Left ventricle myocardium inferior (tissue), 1 donor: Measurements from ENCODE around the gene KCNJ6. TPM values are rescaled to one million over a fixed set of nuclear protein-coding genes. Genes with fewer than 3 reads are reported as not detected.

Experiments
- DNase-seq: peaks from one replicate; pipeline ENCODE4 v3.0.0-alpha.2; 2020
- H3K27ac ChIP-seq: fragments of 200-600 bp; replicated peaks from 2 replicates; pipeline ENCODE4 v1.8.0; 2021
- H3K27me3 ChIP-seq: fragments of 200-600 bp; 2 replicates; pipeline ENCODE4 v1.8.0; 2021; ENCODE audit warnings: low read depth
- H3K36me3 ChIP-seq: fragments of 200-600 bp; 2 replicates; pipeline ENCODE4 v1.8.0; 2021
- H3K4me1 ChIP-seq: fragments of 200-600 bp; 2 replicates; pipeline ENCODE4 v1.8.0; 2021
- H3K4me3 ChIP-seq: fragments of 200-600 bp; 2 replicates; pipeline ENCODE4 v1.8.0; 2021; ENCODE audit warnings: mild to moderate bottlenecking, moderate library complexity
- H3K9me3 ChIP-seq: fragments of 200-600 bp; replicated peaks from 2 replicates; pipeline ENCODE4 v1.8.0; 2021
- intact Hi-C: fragments of 100-400 bp; cut with micrococcal nuclease; formaldehyde crosslinking; loops from one replicate; pipeline ENCODE4 v1.11.0; 2022
- total RNA-seq: library from RNA; stranded (reverse); fragmentation: NEBNext Ultra II Directional; extraction: Animal tissue kit (Norgen Biotek cat#: 25700); gene quantifications from one replicate; pipeline ENCODE4 v1.2.1, GENCODE V29; 2021
- TF ChIP-seq, protein P1 (sequence below): fragments of 200-600 bp; IDR thresholded peaks from 2 replicates; pipeline ENCODE4 v1.8.0; 2021; ENCODE audit warnings: antibody characterized with exemption, mild to moderate bottlenecking, borderline replicate concordance
- donor health status: DM: no; HTN: yes; CAD: no; lungs with severe emphysema.

Gene KCNJ6
- total RNA-seq, 1 donor from 2014 or later: not detected

DNA sequence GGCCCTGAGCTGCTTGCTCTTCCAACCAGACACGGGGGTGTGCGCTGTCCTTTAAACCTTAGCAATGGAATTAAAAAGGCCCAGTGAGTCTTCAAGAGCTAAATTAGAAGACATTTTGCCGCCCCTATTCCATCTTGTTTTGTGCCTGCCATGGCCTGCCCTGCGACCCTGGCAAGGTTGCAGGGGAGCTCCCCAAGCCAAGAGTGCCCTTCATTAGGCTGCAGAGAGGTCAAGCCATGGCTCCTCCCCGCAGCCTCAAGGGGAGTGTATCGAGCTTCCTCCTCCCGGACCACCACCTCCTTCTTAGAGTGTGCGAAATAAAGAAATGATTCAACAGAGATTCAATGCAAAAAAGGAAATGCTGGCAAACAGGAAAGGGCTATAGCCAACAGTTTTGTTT lies 293.5 kb downstream of the KCNJ6 start:
- peaks cover 32% of the 10 kb centered on the region for H3K4me1 ChIP-seq
- H3K27me3 ChIP-seq: no peaks in the 10 kb centered on the region
- H3K4me3 ChIP-seq: no peak overlapping the region
- TF ChIP-seq, protein P1, sequence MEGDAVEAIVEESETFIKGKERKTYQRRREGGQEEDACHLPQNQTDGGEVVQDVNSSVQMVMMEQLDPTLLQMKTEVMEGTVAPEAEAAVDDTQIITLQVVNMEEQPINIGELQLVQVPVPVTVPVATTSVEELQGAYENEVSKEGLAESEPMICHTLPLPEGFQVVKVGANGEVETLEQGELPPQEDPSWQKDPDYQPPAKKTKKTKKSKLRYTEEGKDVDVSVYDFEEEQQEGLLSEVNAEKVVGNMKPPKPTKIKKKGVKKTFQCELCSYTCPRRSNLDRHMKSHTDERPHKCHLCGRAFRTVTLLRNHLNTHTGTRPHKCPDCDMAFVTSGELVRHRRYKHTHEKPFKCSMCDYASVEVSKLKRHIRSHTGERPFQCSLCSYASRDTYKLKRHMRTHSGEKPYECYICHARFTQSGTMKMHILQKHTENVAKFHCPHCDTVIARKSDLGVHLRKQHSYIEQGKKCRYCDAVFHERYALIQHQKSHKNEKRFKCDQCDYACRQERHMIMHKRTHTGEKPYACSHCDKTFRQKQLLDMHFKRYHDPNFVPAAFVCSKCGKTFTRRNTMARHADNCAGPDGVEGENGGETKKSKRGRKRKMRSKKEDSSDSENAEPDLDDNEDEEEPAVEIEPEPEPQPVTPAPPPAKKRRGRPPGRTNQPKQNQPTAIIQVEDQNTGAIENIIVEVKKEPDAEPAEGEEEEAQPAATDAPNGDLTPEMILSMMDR: no peak
- intact Hi-C loops: no loop called here
- no peaks in the 10 kb centered on the region for H3K36me3 ChIP-seq
- peak overlapping the region; percentile 43 for H3K27ac ChIP-seq
- no peaks in the 10 kb centered on the region for H3K9me3 ChIP-seq
- no peak for DNase-seq

DNA sequence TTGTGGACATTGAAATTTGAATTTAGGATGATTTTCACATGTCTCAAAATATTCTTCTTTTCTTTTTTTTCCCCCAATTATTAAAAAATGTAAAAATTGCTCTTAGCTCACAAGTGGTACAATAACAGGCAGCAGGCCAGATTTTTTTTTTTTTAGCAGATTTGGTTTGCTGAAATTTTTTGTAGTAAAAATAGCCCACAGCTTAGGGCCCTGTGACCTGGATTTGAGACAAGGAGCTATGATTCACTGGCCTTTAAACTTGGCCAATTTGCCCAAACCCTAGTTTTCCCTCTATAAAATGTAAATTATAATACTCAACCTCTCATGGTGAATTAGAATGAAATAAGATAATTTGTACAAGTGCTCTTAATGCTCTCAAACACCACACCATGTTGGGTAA lies 295.9 kb downstream of the KCNJ6 start:
- TF ChIP-seq, protein P1: no peak
- H3K27ac ChIP-seq: no peak overlapping the region
- H3K9me3 ChIP-seq: no peaks in the 10 kb centered on the region
- peaks cover 32% of the 10 kb centered on the region for H3K4me1 ChIP-seq
- no peaks in the 10 kb centered on the region for H3K36me3 ChIP-seq
- intact Hi-C loops: no loop called here
- no peaks in the 10 kb centered on the region for H3K27me3 ChIP-seq
- no peak overlapping the region for H3K4me3 ChIP-seq
- no peak for DNase-seq

DNA sequence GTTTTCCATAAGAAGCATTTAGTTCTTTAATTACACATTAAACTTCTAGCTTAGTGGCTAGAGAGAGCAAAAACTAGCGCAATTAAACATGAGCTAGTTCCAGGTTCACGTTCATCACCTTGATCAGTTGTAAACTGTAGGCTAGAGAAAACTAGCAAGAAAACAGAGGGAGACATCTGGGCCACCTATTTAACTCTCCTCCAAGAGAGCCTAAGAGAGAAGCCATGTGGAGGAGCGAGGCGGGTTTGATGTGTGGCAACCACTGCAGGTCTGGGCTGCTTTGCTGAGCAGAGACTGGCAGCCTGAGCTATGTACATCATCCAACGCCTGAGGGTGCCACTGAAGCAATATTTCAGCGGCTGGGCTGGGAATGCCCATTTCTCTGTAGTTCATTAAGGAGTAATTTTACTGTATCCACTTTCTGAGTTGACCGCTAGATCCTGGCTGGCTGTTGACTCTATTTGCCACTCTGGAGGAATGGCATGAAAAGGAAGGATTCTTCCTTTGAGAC lies 296.7 kb downstream of the KCNJ6 start:
- intact Hi-C loops: no loop called here
- no peaks in the 10 kb centered on the region for H3K9me3 ChIP-seq
- no peak overlapping the region for H3K27ac ChIP-seq
- no peaks in the 10 kb centered on the region for H3K36me3 ChIP-seq
- no peak for DNase-seq
- TF ChIP-seq, protein P1: no peak
- peaks cover 32% of the 10 kb centered on the region for H3K4me1 ChIP-seq
- H3K4me3 ChIP-seq: no peak overlapping the region
- no peaks in the 10 kb centered on the region for H3K27me3 ChIP-seq

DNA sequence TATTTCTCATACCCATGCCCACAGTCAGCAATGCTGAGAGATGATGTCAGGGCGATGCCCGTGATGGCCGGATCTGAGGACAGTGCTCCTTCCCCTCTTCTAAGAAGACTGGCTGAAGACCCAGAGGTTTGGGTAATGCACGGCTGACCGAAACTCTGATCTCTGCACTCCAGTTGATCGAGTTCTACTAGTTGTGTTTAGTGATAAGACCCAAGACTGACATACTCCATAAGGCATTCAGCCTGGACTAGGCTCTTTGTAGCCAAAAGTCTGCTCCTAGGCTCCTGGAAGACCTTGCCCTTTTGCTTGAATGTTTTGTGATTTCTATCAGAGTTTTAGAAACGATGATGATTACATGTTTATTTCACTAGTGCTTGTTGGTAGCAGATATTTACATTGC lies 298.2 kb downstream of the KCNJ6 start:
- no peak overlapping the region for H3K27ac ChIP-seq
- H3K9me3 ChIP-seq: peaks cover 8% of the 10 kb centered on the region
- DNase-seq: no peak
- peaks cover 19% of the 10 kb centered on the region for H3K4me1 ChIP-seq
- intact Hi-C loops: no loop called here
- TF ChIP-seq, protein P1: no peak
- no peaks in the 10 kb centered on the region for H3K36me3 ChIP-seq
- H3K4me3 ChIP-seq: no peak overlapping the region
- H3K27me3 ChIP-seq: no peaks in the 10 kb centered on the region

DNA sequence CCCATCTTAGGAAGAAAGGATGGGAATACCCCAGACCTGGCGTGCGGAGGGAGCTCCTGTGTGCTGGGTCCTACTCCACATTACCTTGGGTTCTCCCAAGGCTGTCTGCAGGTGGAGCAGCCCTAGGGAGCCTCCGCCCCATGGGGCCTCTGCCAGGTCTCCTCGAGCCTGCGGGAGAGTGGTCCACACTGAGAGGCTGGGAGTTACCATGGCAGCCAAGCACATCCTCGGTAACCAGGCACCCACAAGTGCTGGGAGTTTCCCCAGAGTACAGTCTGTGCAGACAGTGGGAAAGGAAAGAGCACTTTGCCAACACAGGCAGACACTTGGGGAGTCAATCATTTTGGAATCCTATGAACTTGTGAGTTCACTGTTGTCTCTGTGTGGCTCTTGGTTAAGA lies 300.3 kb downstream of the KCNJ6 start:
- Histone ChIP-seq H3K27ac (no peak overlapping the region), H3K4me3 (no peak overlapping the region), H3K36me3 (no peaks in the 10 kb centered on the region), H3K9me3 (peaks cover 12% of the 10 kb centered on the region), H3K27me3 (no peaks in the 10 kb centered on the region), H3K4me1 (peaks cover 11% of the 10 kb centered on the region)
- intact Hi-C loops: no loop called here
- DNase-seq: no peak
- TF ChIP-seq, protein P1: no peak
